SK-N-SH treated with all-trans-retinoic acid at 6 μM for 48 hours (cell line): ENCODE results near the gene LRMDA.

Experiments used
- ATAC-seq: fragments of 200-7000 bp; cut with Tn5 transposase; 3 replicates; pipeline ENCODE4 v1.9.1; 2020; ENCODE audit warnings: mild to moderate bottlenecking, moderate library complexity
- BACH2 ChIP-seq: fragments of 250-450 bp; sonication (Bioruptor Pico); IDR thresholded peaks from 2 replicates; pipeline ENCODE4 v1.9.0; 2021; ENCODE audit warnings: mild to moderate bottlenecking, borderline replicate concordance
- GLIS3 ChIP-seq: fragments of 250-450 bp; sonication (Bioruptor Pico); IDR thresholded peaks from 2 replicates; pipeline ENCODE4 v1.5.0; 2020; ENCODE audit warnings: mild to moderate bottlenecking, moderate library complexity
- ISL1 ChIP-seq: fragments of 250-450 bp; sonication (Bioruptor Pico); IDR thresholded peaks from 2 replicates; pipeline ENCODE4 v2.1.2; 2022; ENCODE audit warnings: mild to moderate bottlenecking, moderate library complexity
- OSR1 ChIP-seq: fragments of 250-450 bp; sonication (Bioruptor Pico); IDR thresholded peaks from 2 replicates; pipeline ENCODE4 v1.8.0; 2022; ENCODE audit warnings: moderate library complexity, mild to moderate bottlenecking, inconsistent platforms
- PPARA ChIP-seq: fragments of 250-450 bp; sonication (Bioruptor Pico); IDR thresholded peaks from 2 replicates; pipeline ENCODE4 v1.5.0; 2020; ENCODE audit warnings: mild to moderate bottlenecking, borderline replicate concordance
- RARB ChIP-seq: fragments of 250-450 bp; sonication (Bioruptor Pico); IDR thresholded peaks from 2 replicates; pipeline ENCODE4 v1.8.0; 2021; ENCODE audit warnings: mild to moderate bottlenecking, moderate library complexity
- TCF4 ChIP-seq: fragments of 250-450 bp; sonication (Bioruptor Pico); IDR thresholded peaks from 2 replicates; pipeline ENCODE4 v1.8.0; 2021; ENCODE audit warnings: mild to moderate bottlenecking, moderate library complexity, borderline replicate concordance
- ZFP3 ChIP-seq: fragments of 250-450 bp; sonication (Bioruptor Pico); IDR thresholded peaks from 2 replicates; pipeline ENCODE4 v1.5.0; 2020; ENCODE audit warnings: mild to moderate bottlenecking, moderate library complexity
- ZFP30 ChIP-seq: fragments of 450-650 bp; formaldehyde crosslinking; IDR thresholded peaks from 2 replicates; pipeline ENCODE4 v1.5.0; 2022; ENCODE audit warnings: mild to moderate bottlenecking, moderate library complexity
- ZNF565 ChIP-seq: fragments of 450-650 bp; formaldehyde crosslinking; conservative IDR thresholded peaks from 2 replicates; pipeline ENCODE4 v1.5.0; 2020; ENCODE audit warnings: low read depth, mild to moderate bottlenecking, moderate library complexity
- ZNF8 ChIP-seq: fragments of 450-650 bp; formaldehyde crosslinking; IDR thresholded peaks from 2 replicates; pipeline ENCODE4 v1.5.0; 2020; ENCODE audit warnings: mild to moderate bottlenecking, moderate library complexity
- TF ChIP-seq, protein P1 (sequence below): fragments of 250-450 bp; sonication (Bioruptor Pico); IDR thresholded peaks from 2 replicates; pipeline ENCODE4 v1.5.1; 2020; ENCODE audit warnings: low read depth, mild to moderate bottlenecking, moderate library complexity
- TF ChIP-seq, protein P2 (sequence below): fragments of 250-450 bp; sonication (Bioruptor Pico); IDR thresholded peaks from 2 replicates; pipeline ENCODE4 v1.5.0; 2020; ENCODE audit warnings: mild to moderate bottlenecking, moderate library complexity
- TF ChIP-seq, protein P3 (sequence below): fragments of 250-450 bp; sonication (Bioruptor Pico); IDR thresholded peaks from 2 replicates; pipeline ENCODE4 v1.5.1; 2021; ENCODE audit warnings: mild to moderate bottlenecking, moderate library complexity
- TF ChIP-seq, protein P4 (sequence below): fragments of 250-450 bp; sonication (Bioruptor Pico); IDR thresholded peaks from 2 replicates; pipeline ENCODE4 v1.8.0; 2021; ENCODE audit warnings: low read depth, mild to moderate bottlenecking, moderate library complexity, borderline replicate concordance

Gene LRMDA

DNA sequence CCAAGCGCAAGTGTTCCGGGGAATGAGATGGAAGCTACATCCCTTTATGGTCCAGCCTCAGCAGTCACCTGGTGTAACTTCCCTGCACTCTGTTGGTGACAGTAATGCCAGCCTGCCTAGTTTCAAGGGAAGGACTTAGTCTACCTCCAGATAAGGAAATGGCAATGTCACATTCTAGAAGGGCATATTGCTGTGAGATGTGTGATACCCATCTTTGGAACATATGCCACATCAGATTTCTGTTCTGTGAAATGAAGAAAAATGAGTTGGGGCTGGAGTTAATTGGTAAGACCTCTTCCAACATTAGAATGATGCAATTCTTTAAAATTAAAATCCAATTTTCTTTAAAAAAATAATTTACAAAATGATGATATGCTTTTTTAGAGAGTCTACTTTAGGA lies 212.0 kb downstream of the LRMDA start:
- TF ChIP-seq, protein P1, sequence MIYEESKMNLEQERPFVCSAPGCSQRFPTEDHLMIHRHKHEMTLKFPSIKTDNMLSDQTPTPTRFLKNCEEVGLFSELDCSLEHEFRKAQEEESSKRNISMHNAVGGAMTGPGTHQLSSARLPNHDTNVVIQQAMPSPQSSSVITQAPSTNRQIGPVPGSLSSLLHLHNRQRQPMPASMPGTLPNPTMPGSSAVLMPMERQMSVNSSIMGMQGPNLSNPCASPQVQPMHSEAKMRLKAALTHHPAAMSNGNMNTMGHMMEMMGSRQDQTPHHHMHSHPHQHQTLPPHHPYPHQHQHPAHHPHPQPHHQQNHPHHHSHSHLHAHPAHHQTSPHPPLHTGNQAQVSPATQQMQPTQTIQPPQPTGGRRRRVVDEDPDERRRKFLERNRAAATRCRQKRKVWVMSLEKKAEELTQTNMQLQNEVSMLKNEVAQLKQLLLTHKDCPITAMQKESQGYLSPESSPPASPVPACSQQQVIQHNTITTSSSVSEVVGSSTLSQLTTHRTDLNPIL (CRISPR knock-in tag) = no peak
- no peak for TF ChIP-seq OSR1 (CRISPR knock-in tag)
- no peak for TF ChIP-seq RARB (CRISPR knock-in tag)
- ATAC-seq = no peak

DNA sequence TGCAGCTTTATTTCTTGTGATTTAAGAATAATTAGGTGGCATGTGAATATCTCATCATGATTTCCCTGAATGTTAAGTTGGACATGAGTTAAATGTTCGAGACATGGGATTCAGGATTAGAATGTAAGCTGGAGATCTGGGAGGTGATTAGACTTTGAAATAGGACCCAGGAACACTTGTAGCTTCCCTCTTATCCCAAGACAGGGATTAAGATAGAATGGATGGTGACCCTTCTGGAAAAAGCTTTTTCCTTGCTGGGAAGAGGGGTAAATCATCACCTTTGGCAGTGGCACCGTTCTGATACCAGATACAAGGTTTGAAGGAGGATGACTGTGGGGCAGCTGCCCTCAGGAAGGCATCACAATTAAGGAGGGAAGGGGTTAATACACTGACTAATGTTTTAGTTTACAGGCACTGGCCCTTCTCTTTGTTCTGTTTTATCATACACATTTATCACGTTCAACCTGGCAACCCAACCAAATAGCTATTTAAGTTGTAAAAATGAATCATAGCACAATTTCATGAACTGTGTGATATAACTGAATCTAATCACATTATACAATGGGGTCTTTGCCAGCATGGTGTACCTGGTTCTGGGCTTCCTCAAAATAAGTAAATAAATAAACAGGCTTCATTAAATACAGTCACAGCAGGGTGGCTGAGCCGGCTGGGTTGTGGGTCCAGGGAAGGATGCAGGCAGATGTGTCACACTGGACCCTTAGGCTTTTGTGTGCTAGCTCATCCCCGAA lies 212.7 kb downstream of the LRMDA start:
- TF ChIP-seq ZFP30 (CRISPR knock-in tag) (no peak), ISL1 (CRISPR knock-in tag) (peak; percentile 56), TCF4 (peak; percentile 62; the same call in 1 of the 2 replicates)
- TF ChIP-seq, protein P2, sequence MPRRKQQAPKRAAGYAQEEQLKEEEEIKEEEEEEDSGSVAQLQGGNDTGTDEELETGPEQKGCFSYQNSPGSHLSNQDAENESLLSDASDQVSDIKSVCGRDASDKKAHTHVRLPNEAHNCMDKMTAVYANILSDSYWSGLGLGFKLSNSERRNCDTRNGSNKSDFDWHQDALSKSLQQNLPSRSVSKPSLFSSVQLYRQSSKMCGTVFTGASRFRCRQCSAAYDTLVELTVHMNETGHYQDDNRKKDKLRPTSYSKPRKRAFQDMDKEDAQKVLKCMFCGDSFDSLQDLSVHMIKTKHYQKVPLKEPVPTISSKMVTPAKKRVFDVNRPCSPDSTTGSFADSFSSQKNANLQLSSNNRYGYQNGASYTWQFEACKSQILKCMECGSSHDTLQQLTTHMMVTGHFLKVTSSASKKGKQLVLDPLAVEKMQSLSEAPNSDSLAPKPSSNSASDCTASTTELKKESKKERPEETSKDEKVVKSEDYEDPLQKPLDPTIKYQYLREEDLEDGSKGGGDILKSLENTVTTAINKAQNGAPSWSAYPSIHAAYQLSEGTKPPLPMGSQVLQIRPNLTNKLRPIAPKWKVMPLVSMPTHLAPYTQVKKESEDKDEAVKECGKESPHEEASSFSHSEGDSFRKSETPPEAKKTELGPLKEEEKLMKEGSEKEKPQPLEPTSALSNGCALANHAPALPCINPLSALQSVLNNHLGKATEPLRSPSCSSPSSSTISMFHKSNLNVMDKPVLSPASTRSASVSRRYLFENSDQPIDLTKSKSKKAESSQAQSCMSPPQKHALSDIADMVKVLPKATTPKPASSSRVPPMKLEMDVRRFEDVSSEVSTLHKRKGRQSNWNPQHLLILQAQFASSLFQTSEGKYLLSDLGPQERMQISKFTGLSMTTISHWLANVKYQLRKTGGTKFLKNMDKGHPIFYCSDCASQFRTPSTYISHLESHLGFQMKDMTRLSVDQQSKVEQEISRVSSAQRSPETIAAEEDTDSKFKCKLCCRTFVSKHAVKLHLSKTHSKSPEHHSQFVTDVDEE (CRISPR knock-in tag) = 0 out of 2 replicates have a peak, but pooled peaks have one; percentile 31
- TF ChIP-seq, all 23 proteins: peak for 3
- peak; percentile 19; the same call in 1 of the 3 replicates for ATAC-seq

DNA sequence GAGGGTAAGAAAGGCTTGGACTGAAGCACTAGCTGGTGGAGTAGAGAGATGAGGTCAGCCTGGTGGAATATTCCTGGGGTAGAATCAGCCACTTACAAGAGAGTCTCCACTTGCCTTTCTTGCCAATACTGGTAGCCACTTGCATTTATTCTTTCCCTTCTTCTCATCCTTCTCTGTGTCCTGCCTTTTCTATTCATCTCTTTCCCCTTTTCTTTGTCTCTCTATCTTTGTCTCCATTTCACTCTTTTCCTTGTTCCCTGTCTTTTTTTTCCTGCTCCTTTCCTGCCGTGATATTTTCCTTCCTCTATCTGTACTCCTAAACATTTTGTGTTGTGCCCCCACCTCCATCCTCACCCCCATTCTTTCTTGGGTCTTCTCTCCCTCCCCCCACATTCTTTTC lies 214.3 kb downstream of the LRMDA start:
- no peak for TF ChIP-seq RARB (CRISPR knock-in tag)
- TF ChIP-seq ZFP30 (CRISPR knock-in tag) = no peak
- no peak for TF ChIP-seq PPARA (CRISPR knock-in tag)
- TF ChIP-seq, protein P3, sequence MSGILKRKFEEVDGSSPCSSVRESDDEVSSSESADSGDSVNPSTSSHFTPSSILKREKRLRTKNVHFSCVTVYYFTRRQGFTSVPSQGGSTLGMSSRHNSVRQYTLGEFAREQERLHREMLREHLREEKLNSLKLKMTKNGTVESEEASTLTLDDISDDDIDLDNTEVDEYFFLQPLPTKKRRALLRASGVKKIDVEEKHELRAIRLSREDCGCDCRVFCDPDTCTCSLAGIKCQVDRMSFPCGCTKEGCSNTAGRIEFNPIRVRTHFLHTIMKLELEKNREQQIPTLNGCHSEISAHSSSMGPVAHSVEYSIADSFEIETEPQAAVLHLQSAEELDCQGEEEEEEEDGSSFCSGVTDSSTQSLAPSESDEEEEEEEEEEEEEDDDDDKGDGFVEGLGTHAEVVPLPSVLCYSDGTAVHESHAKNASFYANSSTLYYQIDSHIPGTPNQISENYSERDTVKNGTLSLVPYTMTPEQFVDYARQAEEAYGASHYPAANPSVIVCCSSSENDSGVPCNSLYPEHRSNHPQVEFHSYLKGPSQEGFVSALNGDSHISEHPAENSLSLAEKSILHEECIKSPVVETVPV (CRISPR knock-in tag) = no peak
- no peak for TF ChIP-seq ZNF565
- no peak for TF ChIP-seq OSR1 (CRISPR knock-in tag)
- TF ChIP-seq, protein P2 (CRISPR knock-in tag) = no peak
- no peak for TF ChIP-seq BACH2
- TF ChIP-seq ZFP3 (CRISPR knock-in tag) = no peak
- no peak for TF ChIP-seq GLIS3 (CRISPR knock-in tag)
- TF ChIP-seq, protein P4, sequence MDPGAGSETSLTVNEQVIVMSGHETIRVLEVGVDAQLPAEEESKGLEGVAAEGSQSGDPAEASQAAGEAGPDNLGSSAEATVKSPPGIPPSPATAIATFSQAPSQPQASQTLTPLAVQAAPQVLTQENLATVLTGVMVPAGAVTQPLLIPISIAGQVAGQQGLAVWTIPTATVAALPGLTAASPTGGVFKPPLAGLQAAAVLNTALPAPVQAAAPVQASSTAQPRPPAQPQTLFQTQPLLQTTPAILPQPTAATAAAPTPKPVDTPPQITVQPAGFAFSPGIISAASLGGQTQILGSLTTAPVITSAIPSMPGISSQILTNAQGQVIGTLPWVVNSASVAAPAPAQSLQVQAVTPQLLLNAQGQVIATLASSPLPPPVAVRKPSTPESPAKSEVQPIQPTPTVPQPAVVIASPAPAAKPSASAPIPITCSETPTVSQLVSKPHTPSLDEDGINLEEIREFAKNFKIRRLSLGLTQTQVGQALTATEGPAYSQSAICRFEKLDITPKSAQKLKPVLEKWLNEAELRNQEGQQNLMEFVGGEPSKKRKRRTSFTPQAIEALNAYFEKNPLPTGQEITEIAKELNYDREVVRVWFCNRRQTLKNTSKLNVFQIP = no peak
- TF ChIP-seq ZNF8 (CRISPR knock-in tag) = no peak
- no peak for TF ChIP-seq TCF4
- ATAC-seq = no peak

DNA sequence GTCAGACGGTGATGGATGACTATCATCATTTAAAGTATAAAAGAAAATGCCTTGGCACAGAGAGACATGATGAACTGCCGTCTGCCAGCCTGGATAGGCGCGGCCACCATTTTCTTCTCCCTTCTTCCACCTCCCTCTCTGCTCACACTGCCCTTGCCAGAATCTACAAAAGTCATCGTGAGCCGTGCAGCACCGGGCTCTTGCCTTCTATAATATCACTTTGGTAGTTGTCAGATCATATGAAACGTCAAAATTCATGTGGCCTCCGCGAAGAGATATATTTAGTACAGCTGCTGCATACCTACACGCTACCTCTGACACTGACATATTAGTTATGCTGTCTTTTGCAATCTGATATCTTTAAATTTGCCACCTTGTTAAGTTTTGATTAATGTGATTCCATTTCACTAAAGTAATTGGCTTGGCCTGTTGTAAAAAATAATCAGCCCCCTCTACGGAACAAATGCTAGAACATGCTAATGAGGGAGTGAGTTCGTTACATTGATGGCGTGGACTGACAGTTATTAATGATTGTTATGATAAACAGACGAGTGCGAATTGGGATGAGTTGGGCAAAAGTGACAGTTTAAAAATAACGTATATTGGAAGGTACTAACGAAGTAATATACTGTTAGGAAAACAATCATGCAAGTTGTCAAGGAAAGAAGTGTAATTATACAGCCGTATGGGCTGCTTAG lies 214.9 kb downstream of the LRMDA start:
- no peak for TF ChIP-seq TCF4
- TF ChIP-seq, all 23 proteins: peak for 0
- no peak for ATAC-seq
